Mesenteric fat pad (tissue), 1 donor: ENCODE measurements around the gene C2. TPM values are rescaled to one million over a fixed set of nuclear protein-coding genes. Genes with fewer than 3 reads are reported as not detected.

Experiments used
- DNase-seq: peaks from one replicate; pipeline ENCODE4 v3.0.0-alpha.2; 2020; ENCODE audit warnings: low spot score
- long read RNA-seq: library from polyadenylated mRNA; unstranded; transcript quantifications from one replicate; pipeline ENCODE4 v2.0.0, GENCODE V29; 2020
- total RNA-seq: library from RNA; stranded (reverse); fragmentation: NEBNext Ultra II Directional; extraction: Animal tissue kit (Norgen Biotek cat#: 25700); gene quantifications from one replicate; pipeline ENCODE4 v1.2.1, GENCODE V29; 2021
- donor health status: DM: yes; HTN: yes; CAD: no.

C2 gene
- total RNA-seq, result 60.8 TPM
- long read RNA-seq, transcript C2-206 (16 exons, 2,434 nt), result minor isoform, 28 of 159 reads
- long read RNA-seq, transcript C2-201 (18 exons, 2,850 nt), result major isoform, 86 of 159 reads
- long read RNA-seq, partial matches to known transcripts, result 17 of 159 reads
- long read RNA-seq, other reads (novel, unspliced or antisense), result 24 of 159 reads

- no peak for DNase-seq
Observed at GRCh38 chr6:31927242-31927862, at the start of gene C2. Gene C2, plus strand, starts transcription at chr6:31927717. Its CDS starts 36 bp downstream, at chr6:31927753.

- no peak for DNase-seq
Observed at GRCh38 chr6:31878222-31878621, 49.3 kb upstream of the C2 start.

- no peak for DNase-seq
Observed at GRCh38 chr6:31878726-31879125, 48.8 kb upstream of the C2 start, which contains the start of gene SLC44A4. Gene SLC44A4, minus strand, starts transcription at chr6:31878997. Its CDS starts 17 bp downstream, at chr6:31878980.

DNA sequence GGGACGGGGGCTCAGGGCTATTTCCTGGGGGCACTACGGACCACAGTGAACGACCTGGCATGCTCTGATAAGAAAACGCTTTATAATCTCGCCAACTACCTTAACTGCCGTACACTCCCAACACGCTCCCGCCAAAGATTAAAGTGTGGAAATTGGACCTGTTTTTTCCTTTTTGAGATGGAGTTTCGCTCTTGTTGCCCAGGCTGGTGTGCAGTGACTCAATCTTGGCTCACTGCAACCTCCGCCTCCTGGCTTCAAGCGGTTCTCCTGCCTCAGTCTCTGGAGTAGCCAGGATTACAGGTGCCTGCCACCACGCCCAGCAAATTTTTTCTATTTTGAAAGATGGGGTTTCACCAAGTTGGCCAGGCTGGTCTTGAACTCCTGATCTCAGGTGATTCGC is 48.4 kb upstream of the C2 start:
- DNase-seq, result no peak

GRCh38 chr6:31879901-31880300 is 47.6 kb upstream of the C2 start:
- DNase-seq, result no peak

- DNase-seq, result no peak
Observed at GRCh38 chr6:31880616-31881015, 46.9 kb upstream of the C2 start.

- no peak for DNase-seq
Observed at GRCh38 chr6:31881136-31881859, 46.2 kb upstream of the C2 start.

- DNase-seq, result no peak
Observed at GRCh38 chr6:31882344-31882743, 45.2 kb upstream of the C2 start.

- DNase-seq, result no peak
Observed at GRCh38 chr6:31883676-31884075, 43.8 kb upstream of the C2 start.

DNA sequence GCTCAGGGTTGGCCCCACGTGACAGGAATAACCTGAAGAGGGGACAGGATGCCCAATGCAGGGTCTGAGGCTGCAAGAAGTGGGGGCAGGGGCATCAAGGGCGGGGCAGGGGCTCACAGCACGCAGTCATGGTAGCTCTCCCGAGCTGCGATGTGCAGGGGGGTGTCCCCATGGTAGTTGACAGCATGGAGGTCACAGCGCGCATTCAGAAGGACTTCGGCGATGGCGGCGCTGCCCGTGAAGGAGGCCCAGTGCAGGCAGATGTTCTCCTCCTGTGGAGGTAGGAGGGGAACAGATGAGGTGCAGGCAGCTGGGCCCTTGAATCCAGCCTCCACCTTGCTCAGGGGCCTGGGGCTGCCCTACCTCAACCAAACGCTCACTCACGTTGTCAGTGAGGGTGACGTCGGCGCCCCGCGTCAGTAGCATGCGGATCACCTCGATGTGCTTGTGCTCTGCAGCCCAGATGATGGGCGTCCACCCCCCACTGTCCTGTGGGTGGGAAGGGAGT is 42.9 kb upstream of the C2 start:
- no peak for DNase-seq

- no peak for DNase-seq
Observed at GRCh38 chr6:31886541-31886991, 41.0 kb upstream of the C2 start.

DNA sequence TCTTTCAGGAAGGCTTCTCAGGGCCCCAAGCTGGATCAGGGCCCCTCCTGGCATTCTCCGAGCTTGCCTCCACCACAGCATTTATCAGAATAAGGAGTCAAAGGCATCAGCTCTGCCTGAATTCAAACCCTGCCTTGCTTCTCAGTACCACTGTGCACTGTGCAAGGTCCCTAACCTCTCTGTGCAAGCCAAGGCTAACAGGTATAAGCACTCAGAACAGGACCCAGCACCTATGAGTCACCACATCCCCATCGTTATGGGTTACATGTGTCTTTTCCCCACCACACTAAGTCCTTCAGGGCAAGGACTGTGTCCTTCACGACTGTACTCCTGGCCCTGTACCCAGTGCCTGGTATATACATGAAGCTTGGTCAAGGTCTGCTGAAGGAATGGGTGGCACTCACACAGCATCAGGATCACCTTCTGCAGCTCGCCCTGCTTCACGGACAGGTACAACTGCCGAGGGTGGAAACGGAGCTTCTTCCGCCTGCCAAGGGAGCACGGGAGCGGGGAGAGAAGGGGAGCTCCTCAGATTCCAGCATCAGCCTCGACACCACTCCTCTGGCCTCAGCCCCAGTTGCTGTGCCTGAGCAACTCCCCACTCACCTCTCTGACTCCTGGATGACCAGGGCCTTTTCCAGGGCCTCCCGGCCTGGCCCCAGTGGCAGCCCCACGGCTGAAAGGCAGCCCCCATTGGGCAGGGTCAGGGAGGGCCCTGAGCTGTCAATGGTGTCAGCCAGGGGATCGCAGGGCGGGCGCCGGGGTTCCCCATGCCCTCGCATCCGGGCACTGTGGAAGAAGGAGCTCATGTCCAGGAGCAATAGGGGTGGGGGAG is 40.1 kb upstream of the C2 start:
- no peak for DNase-seq

DNA sequence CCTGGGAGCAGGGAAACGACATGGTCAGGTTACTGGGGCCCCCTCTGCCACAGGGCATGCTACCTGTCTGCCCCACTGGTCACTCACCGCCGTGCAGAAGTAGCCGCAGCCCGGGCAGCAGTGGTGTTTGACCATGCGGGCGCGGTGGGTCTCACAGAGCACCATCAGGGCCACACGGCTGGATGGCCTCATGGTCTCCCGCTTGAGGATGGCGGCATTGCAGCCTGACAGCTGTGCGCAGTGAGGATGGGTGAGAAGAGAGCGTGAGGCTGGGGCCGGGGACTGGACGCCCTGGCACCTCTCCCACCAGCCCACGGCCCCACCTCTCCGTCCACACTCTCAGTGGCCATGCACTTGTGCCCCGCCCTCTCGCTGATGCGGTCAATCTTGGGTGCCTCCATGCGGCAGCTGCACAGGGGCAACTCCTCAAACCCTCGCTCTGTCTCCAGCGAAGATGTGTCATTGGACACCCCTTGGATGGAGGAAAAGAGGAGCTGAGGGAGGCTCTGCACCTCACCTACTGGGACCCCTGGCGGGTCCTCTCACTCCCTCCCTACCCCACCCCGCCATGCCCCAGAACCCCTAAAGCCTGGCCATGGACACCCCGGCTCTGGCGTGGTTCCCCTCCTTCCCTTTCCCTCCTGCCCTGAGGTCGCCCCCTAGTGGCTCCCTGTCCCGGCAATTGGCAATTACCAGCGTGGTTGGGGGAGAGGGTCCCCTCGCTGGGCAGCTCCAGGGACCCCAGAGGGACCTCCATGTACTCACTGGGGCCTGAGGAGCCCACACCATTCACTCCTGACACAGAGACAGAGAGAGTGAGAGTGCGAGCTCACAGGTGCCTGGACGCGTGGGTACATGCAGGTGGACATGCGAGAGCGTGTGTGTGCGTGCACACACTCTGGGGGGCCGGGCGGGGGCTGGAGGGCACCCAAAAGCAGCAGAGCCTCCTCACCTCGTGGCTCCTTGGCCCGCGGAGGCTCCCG is 39.0 kb upstream of the C2 start:
- DNase-seq, result no peak

- no peak for DNase-seq
Observed at GRCh38 chr6:31889331-31889972, 38.1 kb upstream of the C2 start.

DNA sequence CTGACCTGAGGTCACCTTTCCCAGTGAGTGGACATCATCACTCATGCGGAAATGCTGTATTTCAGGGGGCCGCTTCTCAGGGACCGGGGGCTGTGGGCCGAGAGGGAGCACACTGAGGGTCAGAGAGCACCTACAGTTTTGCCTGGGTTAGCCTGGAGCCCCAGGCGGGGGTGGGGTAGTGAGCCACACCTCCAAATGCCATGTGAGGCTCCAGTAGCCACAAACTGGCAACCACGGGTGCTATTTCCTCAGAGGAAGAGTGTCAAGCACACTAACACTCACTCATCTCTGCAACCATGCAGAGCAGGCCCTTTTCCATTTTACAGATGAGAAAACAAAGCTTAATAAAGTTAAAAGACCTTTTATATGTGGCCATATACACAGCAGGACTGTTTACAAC is 34.7 kb upstream of the C2 start:
- DNase-seq, result no peak

DNA sequence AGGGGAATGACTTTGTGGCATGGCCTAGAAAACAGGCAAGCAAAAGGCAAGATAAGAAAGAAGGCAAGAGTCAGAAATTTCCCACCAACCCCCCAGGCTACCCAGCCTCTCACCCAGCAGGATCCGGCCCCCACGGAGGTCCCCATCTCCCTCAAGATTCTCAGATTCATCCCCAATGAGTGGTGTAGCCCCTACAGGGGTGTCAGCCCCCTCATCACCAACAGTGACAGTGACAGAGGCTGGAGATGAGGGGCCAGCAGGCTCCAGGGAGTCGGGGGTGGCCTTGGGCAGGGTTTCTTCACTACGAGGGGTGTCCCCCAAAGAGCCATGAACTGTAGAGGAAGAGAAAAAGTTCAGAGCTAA is 31.0 kb upstream of the C2 start:
- no peak for DNase-seq

GRCh38 chr6:31896856-31897611 is 30.5 kb upstream of the C2 start:
- no peak for DNase-seq

DNA sequence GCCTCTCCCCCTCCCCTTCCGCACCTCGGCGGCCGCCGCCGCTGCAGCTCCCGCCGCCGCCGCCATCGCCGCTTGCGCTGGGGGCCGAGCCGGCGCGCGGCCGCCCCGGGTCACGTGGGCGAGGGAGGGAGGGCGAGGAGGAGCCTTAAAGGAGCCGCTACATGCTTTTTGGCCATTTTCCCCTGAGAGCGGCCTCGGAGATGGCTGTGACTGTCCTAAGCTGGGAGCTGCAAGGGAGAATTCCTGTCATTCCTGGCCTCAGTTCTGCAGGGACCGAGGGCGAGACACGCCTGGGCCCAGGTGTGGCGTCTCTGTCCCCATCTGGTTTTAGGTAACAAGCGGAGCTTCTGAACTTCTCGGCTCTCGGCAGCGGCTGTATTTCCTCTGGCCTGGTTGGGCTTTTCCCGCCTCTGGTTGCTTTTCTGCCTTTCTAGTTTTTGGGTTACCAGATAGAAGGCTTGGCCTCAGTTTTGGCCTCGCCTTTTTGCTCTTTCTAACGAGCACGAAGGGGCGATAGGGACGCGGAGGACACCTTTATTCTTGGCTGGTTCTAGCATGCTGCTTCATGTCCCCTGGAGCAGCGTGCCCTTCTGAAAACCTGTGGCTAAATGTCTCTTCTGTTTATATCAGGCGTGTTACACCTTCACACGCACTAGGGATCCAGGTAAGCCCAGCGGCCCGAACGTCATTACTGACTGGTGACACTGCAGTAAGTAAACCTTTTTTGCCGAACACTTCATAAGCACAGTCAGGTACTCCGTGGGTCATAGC is 29.7 kb upstream of the C2 start, which contains the start of gene EHMT2:
Gene EHMT2 (minus strand): TSS at position 87 of the 771 bp plus-strand sequence. CDS start 21 bp downstream, at position 66.
- no peak for DNase-seq
